Nephron (organoid): Measurements from ENCODE around the gene ZGPAT.
"Not testable (repeated sequence)": the region's sequence is repeated elsewhere in the genome, so short reads cannot be mapped to it uniquely, and the experiment has no call there.

Experiments used
- H3K27ac Mint-ChIP-seq, 3 experiments: 2 replicates each; pipeline ENCODE4 v1.8.0; 2020; ENCODE audit warnings: mixed read lengths in 3 of 3, mild to moderate bottlenecking in 2 of 3, moderate library complexity in 1 of 3
- H3K27me3 Mint-ChIP-seq: 2 replicates; pipeline ENCODE4 v1.8.0; 2021; ENCODE audit warnings: low read depth, mild to moderate bottlenecking, moderate library complexity, mixed read lengths
- H3K36me3 Mint-ChIP-seq: 2 replicates; pipeline ENCODE4 v1.8.0; 2020; ENCODE audit warnings: low read depth, mixed read lengths
- H3K4me1 Mint-ChIP-seq: 2 replicates; pipeline ENCODE4 v1.8.0; 2020; ENCODE audit warnings: mixed read lengths
- H3K4me3 Mint-ChIP-seq, 3 experiments: 2 replicates each; pipeline ENCODE4 v1.8.0; 2020; ENCODE audit warnings: mild to moderate bottlenecking in 3 of 3, mixed read lengths in 3 of 3, moderate library complexity in 2 of 3
- H3K9me3 Mint-ChIP-seq: 2 replicates; pipeline ENCODE4 v1.8.0; 2020; ENCODE audit warnings: mixed read lengths
- TF ChIP-seq, protein P1 (sequence below), 3 experiments: fragments of 200-600 bp; sonication (generic); IDR thresholded peaks; one replicate each; pipeline ENCODE4 v1.5.0; 2021; ENCODE audit warnings: antibody characterized with exemption in 3 of 3; ENCODE audit not compliant: unreplicated experiment in 3 of 3

The ZGPAT gene

DNA sequence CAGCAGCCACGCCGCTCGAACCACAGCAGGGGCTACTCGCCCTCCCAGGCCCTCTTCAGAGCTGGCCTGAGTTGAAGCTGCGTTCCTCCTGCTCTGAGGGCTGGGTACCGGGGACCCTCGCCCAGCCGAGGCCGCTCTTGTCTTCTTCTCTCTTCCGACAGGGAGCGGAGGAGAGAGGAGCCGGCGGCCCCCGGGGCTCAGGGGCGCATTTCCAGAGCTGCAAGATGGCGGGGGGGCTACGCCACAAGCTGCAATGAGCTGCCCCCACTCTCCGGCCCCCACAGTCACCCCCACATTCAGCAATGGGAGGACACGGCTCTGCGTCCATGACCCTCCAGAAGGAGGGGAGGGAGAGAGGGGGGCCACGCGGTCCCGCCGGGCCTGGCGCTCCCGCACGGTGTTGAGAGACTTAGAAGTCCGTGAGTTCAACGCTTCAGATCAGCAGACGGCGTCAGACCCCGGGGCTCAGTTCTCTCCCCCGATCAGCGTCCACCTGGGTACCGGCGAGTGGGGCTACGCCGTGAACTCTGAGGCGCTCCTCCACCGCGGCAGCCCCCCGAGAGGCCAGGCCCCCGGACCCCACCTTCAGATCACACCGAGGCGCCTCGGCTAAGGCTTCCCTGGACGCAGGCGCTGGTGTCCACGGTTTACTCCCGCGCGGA, 63.3 kb downstream of the ZGPAT start:
- Mint-ChIP-seq H3K4me1 (peaks cover 13% of the 10 kb centered on the region), H3K9me3 (no peaks in the 10 kb centered on the region), H3K27ac (no peak overlapping the region), H3K36me3 (peaks cover 39% of the 10 kb centered on the region), H3K4me3 (no peak overlapping the region), H3K27me3 (no peaks in the 10 kb centered on the region)
- TF ChIP-seq, protein P1, sequence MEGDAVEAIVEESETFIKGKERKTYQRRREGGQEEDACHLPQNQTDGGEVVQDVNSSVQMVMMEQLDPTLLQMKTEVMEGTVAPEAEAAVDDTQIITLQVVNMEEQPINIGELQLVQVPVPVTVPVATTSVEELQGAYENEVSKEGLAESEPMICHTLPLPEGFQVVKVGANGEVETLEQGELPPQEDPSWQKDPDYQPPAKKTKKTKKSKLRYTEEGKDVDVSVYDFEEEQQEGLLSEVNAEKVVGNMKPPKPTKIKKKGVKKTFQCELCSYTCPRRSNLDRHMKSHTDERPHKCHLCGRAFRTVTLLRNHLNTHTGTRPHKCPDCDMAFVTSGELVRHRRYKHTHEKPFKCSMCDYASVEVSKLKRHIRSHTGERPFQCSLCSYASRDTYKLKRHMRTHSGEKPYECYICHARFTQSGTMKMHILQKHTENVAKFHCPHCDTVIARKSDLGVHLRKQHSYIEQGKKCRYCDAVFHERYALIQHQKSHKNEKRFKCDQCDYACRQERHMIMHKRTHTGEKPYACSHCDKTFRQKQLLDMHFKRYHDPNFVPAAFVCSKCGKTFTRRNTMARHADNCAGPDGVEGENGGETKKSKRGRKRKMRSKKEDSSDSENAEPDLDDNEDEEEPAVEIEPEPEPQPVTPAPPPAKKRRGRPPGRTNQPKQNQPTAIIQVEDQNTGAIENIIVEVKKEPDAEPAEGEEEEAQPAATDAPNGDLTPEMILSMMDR (IDR thresholded peaks at IDR 0.05; ENCODE audit: unreplicated experiment in 3 of 3) = no peak

- TF ChIP-seq, protein P1 (IDR thresholded peaks at IDR 0.05; ENCODE audit: unreplicated experiment in 3 of 3) = no peak
- Mint-ChIP-seq H3K4me3 (no peak overlapping the region), H3K27me3 (no peaks in the 10 kb centered on the region), H3K27ac (no peak overlapping the region), H3K9me3 (no peaks in the 10 kb centered on the region), H3K4me1 (peaks cover 13% of the 10 kb centered on the region), H3K36me3 (peaks cover 40% of the 10 kb centered on the region)
Measured at GRCh38 chr20:63772781-63773518, 65.1 kb downstream of the ZGPAT start.

DNA sequence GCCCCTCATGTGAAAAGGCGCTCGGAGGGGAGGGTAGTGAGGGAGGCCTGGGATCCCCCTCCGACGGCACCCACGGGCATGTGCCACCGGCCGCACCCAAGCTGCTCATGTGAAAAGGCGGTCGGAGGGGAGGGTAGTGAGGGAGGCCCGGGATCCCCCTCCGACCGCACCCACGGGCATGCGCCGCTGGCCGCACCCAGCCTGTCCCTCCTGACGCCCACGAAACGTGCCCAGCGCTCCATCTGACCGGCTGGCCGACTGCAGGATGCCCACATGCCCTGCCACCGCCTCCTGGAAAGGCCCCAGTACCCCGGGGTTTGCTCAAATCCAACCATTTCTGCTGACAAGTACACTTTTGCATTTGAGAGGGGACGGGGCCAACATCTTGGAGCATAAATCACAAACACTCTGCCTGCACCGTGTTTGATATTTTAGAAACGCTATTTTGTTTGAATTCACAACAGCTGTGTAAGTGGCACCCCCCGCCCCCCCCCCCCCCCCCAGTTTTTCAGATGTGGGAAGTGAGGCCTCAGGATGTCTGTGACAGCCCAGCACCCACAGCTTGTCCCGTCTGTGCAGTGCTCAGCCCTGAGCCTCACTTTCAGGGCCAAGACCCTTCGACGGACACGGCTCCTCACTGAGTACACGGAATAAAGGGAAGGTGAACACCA, 65.9 kb downstream of the ZGPAT start:
- peak overlapping the region; percentile 14 to 58 (median 41) for H3K27ac Mint-ChIP-seq
- TF ChIP-seq, protein P1 (IDR thresholded peaks at IDR 0.05; ENCODE audit: unreplicated experiment in 3 of 3) = no peak
- peaks cover 17% of the 10 kb centered on the region for H3K4me1 Mint-ChIP-seq
- peaks cover 40% of the 10 kb centered on the region for H3K36me3 Mint-ChIP-seq
- no peak overlapping the region for H3K4me3 Mint-ChIP-seq
- no peaks in the 10 kb centered on the region for H3K27me3 Mint-ChIP-seq
- H3K9me3 Mint-ChIP-seq = no peaks in the 10 kb centered on the region

GRCh38 chr20:63774306-63774705, 66.5 kb downstream of the ZGPAT start:
- Mint-ChIP-seq H3K36me3 (peaks cover 35% of the 10 kb centered on the region), H3K27me3 (no peaks in the 10 kb centered on the region), H3K27ac (peak overlapping the region; percentile 14 to 58 (median 41)), H3K4me1 (peaks cover 17% of the 10 kb centered on the region), H3K4me3 (peak overlapping the region; percentile 42 to 60 (median 47)), H3K9me3 (no peaks in the 10 kb centered on the region)
- TF ChIP-seq, protein P1 (IDR thresholded peaks at IDR 0.05; ENCODE audit: unreplicated experiment in 3 of 3) = no peak

GRCh38 chr20:63775096-63775978, 67.5 kb downstream of the ZGPAT start:
- TF ChIP-seq, protein P1 (IDR thresholded peaks at IDR 0.05; ENCODE audit: unreplicated experiment in 3 of 3) = peak; percentile 86 to 90 (median 90)
- Mint-ChIP-seq H3K4me1 (peaks cover 17% of the 10 kb centered on the region), H3K27ac (peak overlapping the region; percentile 74 to 83 (median 80)), H3K9me3 (no peaks in the 10 kb centered on the region), H3K27me3 (no peaks in the 10 kb centered on the region), H3K36me3 (peaks cover 29% of the 10 kb centered on the region), H3K4me3 (peak overlapping the region; percentile 62 to 81 (median 78))

- not testable (repeated sequence) for H3K27ac Mint-ChIP-seq, H3K27me3 Mint-ChIP-seq, H3K4me3 Mint-ChIP-seq, H3K9me3 Mint-ChIP-seq
- H3K36me3 Mint-ChIP-seq = peaks cover 30% of the 10 kb centered on the region
- H3K4me1 Mint-ChIP-seq = peaks cover 17% of the 10 kb centered on the region
Measured at GRCh38 chr20:63776875-63777274, 69.0 kb downstream of the ZGPAT start.
